ENCODE data around the gene DTX2.
"Not testable (repeated sequence)": the region's sequence is repeated elsewhere in the genome, so short reads cannot be mapped to it uniquely, and the experiment has no call there.

DNA sequence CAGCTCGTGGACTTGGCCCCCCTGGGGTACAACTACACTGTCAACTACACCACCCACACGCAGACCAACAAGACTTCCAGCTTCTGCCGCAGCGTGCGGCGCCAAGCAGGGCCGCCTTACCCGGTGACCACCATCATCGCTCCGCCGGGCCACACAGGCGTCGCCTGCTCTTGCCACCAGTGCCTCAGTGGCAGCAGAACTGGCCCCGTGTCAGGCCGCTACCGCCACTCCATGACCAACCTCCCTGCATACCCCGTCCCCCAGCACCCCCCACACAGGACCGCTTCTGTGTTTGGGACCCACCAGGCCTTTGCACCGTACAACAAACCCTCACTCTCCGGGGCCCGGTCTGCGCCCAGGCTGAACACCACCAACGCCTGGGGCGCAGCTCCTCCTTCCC, 21.2 kb downstream of the DTX2 start:
- TF ChIP-seq, protein P1, sequence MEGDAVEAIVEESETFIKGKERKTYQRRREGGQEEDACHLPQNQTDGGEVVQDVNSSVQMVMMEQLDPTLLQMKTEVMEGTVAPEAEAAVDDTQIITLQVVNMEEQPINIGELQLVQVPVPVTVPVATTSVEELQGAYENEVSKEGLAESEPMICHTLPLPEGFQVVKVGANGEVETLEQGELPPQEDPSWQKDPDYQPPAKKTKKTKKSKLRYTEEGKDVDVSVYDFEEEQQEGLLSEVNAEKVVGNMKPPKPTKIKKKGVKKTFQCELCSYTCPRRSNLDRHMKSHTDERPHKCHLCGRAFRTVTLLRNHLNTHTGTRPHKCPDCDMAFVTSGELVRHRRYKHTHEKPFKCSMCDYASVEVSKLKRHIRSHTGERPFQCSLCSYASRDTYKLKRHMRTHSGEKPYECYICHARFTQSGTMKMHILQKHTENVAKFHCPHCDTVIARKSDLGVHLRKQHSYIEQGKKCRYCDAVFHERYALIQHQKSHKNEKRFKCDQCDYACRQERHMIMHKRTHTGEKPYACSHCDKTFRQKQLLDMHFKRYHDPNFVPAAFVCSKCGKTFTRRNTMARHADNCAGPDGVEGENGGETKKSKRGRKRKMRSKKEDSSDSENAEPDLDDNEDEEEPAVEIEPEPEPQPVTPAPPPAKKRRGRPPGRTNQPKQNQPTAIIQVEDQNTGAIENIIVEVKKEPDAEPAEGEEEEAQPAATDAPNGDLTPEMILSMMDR (conservative IDR thresholded peaks at IDR 0.05; ENCODE audit: low read length) = not testable (repeated sequence)
- not testable (repeated sequence) for TF ChIP-seq EZH2phosphoT487 (IDR thresholded peaks at IDR 0.05; ENCODE audit: borderline replicate concordance, low read depth, low read length)

Data from OCI-LY7 (cell line).